Amniotic stem cell (primary cell): ENCODE results near the gene TUBGCP6.

Experiments used
- DNase-seq: peaks from one replicate; lab custom pipeline; 2025; lab: John Stamatoyannopoulos, UW

TUBGCP6 gene

DNA sequence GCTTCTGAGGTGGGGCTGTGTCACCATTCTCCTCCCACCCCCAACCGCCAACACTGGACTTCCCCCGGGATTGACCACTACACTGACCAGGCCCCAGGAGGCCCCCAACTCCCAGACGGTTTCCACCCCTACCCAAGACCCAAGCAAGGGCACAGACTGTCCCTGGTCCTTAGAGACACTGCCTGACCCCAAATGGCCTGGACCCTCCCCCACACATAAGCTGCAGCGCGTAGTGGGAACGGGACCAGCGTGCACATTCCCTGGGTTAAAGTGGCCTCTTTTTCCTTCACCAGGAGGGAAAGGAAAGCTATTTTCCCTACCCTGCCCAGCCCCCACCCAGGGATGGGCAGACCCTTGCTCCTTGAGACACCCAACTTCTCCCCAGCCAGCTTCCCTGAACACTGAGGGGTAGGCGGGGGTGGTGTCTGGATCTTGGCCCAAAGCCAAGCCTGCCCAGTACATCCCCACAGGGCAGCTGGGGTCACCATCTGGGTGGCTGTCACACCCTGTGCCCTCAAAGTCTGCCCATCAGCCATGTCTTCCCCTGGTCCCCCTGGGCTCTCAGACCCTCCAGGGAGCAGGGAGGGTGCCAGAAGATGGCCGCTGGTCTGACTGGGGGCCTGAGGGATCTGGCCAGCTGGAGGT lies 18.3 kb upstream of the TUBGCP6 start:
- no peak for DNase-seq

DNA sequence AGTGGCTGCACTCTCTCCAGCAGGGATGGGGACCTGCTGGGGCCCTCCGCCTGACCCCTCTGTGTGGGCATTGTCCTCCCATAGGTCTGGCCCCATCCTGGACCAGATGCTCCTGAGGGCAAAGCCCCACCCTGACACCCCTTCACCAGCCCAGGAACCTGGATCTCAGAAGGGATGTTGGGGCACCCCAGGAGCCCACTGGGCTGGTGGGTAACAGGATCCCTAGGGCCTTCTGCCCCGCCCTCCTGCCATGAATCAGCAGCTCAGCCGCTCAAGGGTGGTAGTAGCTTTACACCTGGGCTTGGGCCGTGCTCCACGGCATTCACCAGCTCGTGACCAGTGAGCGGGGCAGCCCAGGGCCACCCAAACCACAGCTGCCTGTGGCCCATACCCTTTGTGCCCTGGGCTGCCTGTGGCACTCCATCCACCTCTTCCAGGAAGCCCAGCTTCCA lies 17.7 kb upstream of the TUBGCP6 start:
- DNase-seq = no peak

DNA sequence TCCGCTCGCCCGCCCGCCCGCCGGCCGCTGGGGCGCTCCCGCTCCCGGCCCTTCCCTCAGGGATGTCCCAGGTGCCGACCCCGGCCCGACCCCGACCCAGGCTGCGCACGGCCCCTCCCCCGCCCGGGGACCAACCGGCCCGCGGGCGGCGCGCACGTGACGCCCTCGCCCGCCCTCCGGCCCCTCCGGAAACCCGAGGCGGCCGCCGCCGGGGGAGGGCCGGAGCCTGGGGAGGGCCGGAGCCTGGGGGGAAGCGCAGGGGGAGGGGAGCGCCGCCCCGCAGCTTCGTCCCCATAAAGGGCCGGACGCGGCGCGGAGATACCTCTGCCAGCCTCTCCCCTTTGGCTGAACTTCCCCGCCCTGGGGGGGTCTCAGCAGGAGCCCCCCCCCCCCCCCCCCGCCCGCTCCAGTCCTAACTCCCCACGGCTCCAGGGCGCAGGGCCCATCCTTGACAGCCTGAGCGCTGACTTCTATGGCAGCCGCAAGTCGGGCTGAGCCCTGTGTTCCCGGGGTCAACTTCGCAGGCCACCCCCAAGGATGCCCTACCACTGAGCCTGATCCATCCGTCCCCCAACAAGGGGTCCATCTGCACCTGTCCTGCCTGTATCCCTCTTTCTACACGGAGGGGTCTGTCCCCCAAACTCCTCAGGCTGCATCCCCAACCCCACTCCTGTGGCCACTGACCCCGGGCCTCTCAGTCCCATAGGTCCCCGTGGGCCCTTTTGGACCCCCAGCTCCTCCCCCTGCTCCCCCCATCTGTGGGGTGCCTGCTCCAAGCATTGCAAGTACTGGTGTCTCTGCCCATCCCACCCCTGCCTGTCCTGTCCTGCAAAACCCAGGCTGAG lies 17.0 kb upstream of the TUBGCP6 start, which contains the start of gene MAPK12:
Gene MAPK12, minus strand, starts transcription at position 69 of the 845 bp plus-strand sequence. CDS start 174 bp downstream, outside the sequence.
- DNase-seq = no peak

DNA sequence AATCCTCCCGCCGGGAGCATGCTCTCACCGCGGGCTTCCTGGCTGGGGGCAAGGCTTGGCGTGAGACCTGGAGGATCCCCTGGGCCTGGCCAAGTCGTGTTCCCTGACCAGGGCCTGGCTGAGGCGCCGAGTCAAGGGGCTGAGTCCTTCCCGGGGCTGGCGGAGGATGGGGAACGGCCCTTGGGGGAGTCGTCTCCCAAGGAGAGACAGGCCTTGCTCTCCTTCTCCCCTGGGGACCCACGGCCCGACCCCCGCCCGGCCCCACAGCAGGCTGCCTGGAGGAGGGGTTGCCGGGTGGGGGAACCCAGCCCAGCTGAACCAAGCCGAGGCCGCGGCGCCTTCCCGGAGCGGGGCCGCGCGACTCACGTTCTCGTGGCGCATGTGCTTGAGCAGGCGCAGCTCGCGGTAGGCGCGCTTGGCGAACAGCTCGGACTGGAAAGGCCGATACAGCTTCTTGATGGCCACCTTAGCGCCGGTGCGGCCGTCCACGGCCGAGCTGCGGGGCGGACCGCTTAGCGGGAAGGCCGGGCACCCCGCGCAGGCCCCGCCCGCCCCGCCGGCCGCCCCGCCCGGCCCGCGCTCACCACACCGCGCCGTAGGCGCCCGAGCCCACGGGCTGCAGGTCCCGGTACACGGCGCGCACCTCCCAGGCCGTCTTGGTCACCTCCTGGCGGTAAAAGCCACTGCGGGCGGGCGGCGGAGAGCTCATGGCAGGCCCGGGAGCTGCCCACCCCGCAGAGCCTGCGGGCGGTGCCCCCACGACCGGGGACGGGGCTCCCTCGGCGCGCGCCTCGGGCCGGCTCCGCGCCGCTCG lies 16.2 kb upstream of the TUBGCP6 start:
- no peak for DNase-seq

DNA sequence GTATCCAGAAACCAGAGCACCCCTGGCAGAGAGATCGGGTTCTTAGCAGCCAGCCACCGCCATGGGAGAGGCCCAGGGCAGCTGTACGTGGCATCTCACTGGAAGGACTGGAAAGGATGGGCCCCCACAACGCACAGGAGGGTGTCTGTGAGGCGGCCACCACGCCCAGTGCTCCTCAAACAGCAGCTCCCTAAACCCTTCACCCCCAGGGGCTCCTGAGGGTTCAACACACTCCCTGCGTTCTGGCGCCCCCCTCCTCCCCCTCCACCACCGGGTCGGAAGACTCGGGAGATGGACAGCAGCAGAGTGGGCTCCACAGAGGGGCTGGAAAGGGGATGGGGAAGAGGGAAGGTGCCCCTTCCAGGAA lies 15.6 kb upstream of the TUBGCP6 start:
- no peak for DNase-seq

DNA sequence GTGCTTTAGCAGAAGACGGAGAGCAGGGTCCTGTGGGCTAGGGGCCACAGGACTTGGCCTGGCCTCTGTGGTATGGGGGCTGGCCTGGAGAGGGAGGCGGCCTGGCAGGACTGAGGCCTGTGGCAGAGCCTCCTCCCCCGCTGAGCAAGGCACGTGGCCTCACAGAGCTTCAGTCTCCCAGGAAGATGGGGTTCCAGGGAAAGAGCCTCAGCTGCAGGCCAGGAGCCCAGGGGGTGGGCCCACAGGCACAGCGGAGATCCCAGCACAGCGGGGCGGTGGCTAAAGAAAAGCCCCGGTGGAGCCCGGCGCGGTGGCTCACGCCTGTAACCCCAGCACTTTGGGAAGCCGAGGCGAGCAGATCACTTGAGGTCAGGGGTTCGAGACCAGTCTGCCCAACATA lies 14.5 kb upstream of the TUBGCP6 start:
- no peak for DNase-seq

DNA sequence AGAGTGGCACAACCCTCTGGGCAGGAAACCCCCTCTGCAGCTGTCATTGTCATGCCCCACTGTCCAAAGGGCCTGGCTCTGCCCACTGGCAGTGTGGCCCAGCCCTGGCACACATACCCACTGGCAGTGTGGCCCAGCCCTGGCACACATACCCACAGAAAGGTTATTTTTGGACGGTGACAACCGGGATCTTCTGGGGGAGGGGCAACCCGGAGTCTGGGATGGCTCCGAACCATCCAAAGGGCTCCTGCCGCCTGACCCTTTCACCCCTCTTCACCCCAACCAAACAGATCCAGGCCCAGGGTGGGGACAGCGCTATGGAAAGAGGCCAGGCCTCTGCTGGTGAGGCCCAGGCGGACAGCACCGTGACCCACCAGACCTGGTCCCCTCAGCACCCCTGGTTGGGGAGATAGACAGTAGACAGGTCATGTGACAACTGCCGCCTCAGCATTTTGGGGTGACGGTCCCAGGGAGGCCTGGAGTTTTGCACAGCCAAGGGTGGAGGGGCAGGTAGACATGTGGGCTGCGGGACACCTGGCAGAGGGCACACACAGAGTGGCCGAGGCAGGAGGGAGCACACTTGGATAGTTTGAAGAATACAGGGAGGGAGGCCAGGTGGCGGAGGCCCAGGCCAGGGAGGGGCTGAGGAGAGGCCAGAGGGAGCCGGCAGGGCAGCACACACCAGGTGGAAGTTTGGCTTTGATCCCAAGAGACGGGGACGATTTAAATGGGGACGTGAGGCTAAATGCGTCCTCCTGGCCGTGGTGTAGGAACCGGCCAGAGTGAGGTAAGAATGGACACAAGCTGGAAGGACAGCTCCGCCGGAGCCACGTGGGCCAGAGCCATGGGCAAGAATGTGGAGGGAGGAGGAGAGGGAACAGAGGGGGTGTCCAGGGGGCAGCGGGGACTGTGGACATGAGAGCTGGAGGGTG lies 13.8 kb upstream of the TUBGCP6 start:
- no peak for DNase-seq

DNA sequence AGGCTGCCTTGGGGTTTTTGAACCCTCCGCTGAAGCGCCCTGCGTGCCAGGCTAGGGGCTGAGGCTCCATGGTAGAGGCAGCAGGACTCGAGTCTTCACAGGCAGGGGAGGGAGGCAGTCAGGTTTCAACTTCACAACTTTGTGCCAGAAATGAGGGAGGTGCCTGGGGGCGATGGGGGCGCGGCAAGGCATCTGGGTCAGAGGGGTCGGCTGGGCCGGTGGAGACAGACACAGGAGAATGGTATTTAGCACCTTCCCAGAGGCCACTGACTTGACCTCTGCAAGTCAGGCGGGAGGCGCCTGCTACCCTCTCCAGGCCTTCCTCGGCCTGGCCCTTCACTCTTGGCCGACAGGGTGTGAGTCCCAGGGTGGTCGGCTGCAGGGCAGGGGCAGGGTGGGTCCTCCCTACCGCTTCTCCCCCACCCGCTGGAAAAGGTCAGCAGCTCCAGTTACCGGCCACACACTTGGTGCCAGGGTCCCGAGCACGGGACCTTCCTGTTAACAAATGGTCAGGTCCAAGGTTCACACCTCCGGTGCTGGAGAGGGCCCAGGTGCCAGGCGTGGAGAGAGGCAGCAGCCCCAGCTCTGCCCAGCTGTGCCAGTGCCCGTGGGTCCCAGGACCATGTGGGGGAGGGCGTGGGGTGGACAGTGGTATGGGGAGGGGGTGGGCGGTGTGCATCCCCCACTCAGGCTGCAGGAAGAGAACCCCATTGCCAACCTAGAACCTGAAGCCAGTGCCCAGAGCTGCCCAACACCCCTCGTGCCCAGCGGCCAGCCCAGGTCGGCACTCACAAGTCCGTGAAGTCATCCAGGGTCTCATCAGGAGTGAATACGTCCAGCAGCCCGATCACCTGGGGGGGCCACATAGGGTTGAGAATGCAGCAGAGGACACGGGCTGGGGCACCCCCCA lies 12.9 kb upstream of the TUBGCP6 start:
- no peak for DNase-seq

DNA sequence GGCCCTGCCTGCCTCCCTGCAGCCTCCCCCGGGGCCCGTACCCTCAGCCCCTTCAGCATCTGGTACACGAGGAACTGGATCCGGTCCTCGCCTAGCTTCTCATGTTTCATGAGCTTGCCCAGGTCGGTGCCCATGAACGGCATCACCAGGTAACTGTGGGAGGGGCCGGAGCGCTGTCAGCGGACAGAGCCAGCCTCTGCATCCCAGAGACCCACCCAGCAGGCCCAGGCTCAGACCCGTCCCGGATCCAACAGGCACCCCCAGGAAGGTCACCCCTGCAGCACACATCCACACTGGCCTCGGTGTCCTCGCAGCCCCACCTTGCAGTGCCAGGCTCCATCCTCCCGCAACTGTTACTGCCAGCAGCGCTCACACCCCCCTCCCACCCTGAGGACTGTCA lies 12.2 kb upstream of the TUBGCP6 start:
- DNase-seq = no peak

DNA sequence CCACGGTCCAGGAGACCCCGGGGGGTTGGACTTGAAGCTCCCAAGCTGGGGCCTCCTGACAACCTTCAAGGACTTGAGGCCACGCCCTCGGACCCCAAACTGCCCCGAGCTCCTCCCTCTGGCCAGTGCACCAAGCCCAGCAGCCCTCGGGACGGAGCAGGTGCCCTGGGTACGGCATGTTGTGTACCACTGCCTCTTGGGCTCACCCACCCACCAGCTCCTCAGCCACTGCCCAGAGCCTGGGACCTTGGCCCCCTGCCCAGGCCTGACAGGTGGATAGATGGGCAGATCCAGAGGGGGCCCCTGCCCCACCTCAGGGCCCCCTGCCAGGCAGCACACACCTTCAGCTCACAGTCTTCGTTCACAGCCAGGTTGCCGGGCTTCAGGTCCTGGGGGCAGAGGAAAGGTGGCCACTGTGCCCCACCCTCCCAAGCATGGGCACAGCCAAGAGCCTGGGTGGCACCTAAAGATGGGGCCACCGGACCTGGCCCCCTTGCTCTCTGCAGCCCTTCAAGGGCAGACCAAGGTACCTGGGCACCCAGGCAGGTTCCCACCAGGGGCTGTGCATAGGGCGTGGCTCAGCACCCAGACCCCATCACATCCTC lies 11.5 kb upstream of the TUBGCP6 start:
- DNase-seq = no peak

DNA sequence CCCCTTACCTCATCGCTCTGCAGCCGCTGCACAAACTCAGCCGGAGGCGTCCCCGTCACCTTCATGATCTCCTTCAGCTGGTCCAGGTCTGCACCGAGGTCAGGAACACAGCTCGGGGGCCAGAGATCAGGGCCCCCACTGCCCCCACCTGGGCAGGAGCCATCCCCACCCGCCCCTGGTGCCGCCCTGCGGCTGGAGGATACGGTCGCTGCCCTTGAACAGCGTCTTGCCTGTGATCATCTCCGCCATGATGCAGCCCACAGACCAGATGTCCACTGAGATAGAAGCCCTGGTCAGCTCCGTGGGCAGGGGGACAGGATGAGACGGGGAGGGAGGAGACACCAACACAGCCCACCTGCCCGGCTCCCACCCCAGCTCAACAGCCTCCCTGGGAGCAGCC lies 10.8 kb upstream of the TUBGCP6 start:
- DNase-seq = no peak

DNA sequence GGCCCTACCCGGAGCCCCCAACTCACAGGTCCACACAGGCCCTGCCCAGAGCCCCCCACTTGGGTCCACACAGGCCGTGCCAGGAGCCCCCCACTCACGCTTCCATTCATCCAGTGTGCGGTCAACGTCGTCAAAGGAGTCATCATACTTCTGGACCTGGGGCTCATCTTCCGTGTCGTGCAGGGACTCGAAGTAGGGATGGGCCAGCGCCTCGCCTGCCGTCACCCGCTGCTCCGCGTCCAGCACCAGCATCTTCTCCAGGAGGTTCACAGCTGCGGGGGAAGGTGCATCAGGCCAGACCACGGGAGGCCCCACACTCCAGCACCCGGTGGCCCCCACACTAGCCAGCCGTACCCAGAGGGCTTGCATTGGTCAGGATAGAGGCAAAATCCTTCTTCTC lies 10.3 kb upstream of the TUBGCP6 start:
- no peak for DNase-seq

DNA sequence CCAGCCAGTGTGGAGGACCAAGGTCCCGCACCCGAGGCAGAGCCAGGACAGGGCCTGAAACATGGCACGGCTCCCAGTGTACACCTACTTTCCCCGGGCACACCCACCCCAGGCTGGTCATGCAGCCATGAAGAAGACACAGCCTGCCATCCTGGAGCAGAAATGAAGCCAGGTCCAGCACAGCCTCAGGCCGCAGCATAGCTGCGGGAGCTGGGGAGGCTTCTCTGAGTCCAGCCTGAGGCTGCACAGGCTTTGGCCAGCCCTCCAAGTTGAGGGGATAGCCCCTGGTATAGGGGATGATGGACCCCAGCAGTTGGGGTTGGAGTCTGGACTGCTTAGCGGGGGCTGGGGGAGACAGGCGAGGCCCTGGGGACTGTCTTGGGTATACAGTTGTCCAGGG lies 9.1 kb upstream of the TUBGCP6 start:
- DNase-seq = no peak

DNA sequence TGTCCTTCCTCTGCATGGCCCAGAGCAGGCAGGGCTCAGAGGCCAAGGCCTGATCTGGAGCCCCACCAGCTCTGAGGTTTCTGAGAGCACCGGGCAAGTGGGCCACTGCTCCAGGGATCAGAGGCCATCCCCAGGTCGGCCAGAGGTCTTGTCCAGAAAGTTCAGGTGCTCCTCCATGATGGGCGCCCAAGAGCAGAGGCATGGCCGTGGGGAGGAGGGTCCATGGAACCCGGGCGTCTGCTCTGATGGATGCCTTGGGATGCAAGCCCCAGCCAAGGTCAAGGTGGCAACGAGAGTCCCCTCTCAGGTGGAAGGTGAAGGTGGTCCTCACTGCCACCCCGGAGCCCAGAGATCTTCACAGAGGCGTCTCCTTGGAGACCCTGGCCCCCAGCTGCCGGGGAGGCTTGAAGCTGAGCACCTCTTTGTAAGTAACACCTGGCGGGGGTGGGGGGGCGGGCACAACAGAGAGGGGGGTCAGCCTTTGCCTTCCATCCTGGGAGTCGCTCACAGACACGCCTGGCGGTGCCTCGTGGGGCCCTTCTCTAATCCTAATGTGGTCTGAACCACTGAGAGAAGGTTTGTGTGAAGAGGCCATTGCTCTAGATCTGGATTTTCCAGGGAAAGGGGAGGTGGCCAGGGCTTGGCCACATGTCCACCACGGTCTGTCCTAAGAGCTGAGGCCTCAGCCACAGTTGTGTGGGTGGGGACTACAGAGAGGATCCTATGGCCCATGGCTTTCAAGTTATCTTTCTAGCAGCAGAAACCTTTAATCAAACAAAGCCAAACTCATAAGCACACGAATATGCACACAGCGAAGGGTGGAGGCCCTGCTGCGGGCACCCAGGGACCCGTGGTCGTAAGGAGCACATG lies 8.5 kb upstream of the TUBGCP6 start:
- DNase-seq = no peak

DNA sequence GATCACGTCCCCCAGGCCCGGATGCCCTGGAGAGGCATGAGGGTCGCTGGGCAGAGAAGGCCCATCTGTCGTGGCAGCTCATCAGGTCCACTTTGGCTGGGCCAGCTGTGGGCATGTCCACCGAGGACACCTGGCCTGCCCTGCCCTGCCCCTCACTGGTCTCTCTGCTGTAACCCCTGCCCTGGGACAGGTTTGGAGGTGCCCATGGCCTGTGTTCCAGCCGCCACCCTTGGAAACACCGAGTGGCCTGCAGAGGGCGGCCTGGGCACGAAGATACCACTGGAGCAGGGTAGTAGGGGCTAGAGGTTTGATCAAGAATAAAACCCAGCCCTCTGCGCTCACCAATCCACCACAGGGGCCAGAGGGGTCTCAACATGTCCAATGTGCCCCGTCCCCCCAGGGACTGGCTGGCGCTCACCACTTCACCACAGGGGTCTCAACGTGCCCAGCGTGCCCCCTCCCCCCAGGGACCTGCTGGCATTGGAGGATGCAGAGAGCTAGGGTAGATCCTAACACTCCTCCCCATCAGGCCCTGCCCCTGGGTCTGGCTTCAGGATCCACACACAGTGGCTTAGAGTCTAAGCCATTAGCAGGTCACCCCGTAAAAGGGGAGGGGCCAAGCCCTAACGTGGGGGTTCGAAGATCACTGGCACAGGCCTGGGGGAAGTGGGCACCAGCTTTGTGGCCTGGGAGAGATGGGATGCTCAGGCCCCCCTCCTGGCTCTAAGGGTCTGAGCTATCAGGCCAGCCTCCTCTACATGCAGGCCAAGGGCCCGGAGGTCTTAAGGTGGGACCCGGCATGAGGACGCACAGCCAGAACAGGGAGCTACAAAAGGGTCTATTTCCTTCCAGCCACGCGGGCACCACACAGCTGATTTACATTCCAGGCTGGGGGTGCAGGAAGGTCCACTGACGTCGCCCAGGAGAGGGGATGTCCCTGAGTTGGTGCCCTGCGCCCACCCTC lies 7.5 kb upstream of the TUBGCP6 start:
- DNase-seq = peak; percentile 23

DNA sequence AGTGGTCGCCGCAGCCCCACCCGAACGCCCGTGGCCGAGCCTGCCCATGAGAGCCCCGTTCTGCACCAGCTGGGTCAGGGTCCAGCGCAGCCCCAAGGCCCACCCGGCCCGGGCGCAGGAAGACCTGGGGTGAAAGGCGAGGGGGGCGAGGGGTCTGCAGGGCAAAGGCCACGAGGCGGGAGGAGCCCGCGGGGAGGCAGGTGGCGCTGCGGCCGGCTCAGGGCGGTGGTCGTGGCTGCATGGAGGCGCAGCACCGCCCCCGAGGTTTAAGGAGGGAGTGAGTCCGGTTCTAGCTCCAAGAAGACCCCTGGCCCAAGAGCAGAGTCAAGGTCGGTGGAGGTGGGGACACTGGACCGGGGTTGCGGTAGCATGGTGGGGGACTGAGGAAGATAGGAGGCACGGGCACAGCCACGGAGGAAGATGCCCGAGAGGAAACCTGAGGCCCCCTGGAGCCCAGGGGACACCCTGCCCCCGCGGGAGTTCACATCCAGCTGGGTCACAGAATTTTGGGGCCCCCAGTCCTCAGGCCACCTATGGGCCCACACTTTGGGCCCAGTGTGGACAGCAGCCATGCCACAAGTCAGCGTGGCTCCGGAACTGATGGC lies 6.8 kb upstream of the TUBGCP6 start:
- DNase-seq = no peak
